NT2/D1 (cell line): ENCODE measurements around the gene STK25.

Experiments
- SUZ12 ChIP-seq: IDR thresholded peaks from 2 replicates; pipeline ENCODE4 v1.6.1; 2011; ENCODE audit not compliant: insufficient read length, insufficient read depth; ENCODE audit errors: extremely low read depth
- ZNF274 ChIP-seq: IDR thresholded peaks from 2 replicates; pipeline ENCODE4 v1.6.1; 2011; ENCODE audit warnings: mild to moderate bottlenecking, low read depth, low read length

DNA sequence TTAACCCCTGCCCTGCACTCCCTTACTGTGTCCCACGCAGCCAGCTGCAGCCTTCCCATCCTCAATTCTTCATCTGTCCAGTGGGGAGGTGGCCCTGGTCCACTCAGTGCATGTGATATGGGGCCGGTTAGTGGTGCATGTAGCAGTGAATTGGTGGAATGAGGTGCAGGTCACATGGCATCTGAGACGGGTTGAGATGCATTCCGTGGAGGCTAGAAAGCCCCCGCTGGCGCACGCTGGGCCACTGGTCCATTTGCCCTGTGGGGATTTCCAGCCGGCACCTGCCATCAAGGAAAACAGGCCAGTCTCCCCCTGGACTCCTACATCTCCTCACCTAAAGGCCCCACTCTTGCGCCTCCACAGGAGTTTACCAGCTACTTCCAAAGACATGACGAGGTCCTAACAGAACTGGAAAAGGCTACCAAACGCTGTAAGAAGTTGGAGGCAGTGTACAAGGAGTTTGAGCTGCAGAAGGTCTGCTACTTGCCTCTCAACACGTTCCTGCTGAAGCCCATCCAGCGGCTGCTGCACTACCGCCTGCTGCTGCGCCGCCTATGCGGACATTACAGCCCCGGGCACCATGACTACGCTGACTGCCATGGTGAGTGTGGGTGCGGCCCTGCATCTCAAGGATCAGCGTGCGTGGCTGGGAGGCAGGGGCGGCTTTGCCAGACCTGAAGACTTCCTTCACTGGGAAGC, 40.5 kb downstream of the STK25 start:
- TF ChIP-seq SUZ12 (no peak), ZNF274 (no peak)
